GM19372 (cell line): ENCODE data around the gene ADGRG7.

Source experiments
- ATAC-seq: cut with Tn5 transposase; IDR thresholded peaks from one replicate; pipeline ENCODE4 v1.9.1; 2021; ENCODE audit warnings: mild to moderate bottlenecking, low read depth, moderate library complexity; ENCODE audit not compliant: unreplicated experiment

The ADGRG7 gene

GRCh38 chr3:100697172-100697571 is 87.8 kb downstream of the ADGRG7 start:
- no peak for ATAC-seq

DNA sequence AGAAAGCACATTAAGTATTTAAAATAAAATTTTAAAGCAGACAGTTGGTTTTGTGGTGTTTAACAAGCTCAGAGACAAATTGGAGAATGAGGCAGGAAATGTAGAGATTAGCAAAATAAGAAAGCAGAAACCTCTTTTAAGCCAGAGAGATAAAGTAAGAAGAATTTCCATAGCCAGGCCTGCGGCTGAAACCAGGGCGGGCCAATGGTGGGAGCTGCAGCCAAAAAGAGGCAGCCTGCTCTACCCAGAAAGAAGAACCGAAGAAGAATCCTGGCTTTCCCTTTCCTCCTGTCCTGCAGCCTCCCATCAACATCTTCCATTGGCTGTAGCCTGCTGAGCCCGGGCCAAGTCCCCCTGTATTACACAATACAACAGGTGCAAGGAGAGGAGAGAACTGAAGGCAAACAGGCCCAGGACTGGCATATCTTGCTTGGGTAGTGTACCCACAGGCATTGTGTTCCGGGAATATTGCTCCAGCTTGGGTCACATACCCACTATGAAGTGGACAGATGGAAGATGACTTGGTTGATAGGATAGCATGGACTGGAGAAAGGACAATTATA is 88.4 kb downstream of the ADGRG7 start:
- no peak for ATAC-seq

- ATAC-seq = no peak
Measured at GRCh38 chr3:100698736-100699135, 89.3 kb downstream of the ADGRG7 start.

- ATAC-seq = no peak
Measured at GRCh38 chr3:100700708-100701107, 91.3 kb downstream of the ADGRG7 start.

- no peak for ATAC-seq
Measured at GRCh38 chr3:100702082-100702979, 92.9 kb downstream of the ADGRG7 start.

GRCh38 chr3:100702980-100703345 is 93.6 kb downstream of the ADGRG7 start:
- ATAC-seq = no peak

- ATAC-seq = no peak
Measured at GRCh38 chr3:100703865-100704264, 94.5 kb downstream of the ADGRG7 start.

DNA sequence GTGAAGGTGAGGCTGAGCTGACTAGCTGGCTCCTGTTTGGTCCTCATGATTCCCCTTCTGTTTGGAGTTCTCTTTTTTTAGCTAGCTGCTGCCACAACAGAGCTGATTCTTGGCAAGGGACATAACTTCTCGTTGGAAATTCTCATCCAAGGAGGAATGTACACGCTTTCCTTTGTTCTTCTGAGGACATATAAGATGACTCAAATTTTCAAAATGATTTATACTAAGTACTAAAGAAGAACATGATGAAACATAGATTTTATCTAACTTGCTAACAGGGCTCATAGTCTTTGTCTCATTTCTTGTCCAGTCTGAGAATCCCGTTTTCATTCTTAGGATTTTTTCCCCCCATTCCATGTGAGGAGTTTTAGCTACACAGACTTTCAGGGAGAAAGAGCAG is 97.0 kb downstream of the ADGRG7 start:
- no peak for ATAC-seq

- ATAC-seq = no peak
Measured at GRCh38 chr3:100708644-100708988, 99.2 kb downstream of the ADGRG7 start.

- peak; percentile 90 for ATAC-seq
Measured at GRCh38 chr3:100708989-100709841, 99.8 kb downstream of the ADGRG7 start, which contains the start of gene TFG. Gene TFG, plus strand, starts transcription at chr3:100709494. Its CDS starts 4,192 bp downstream, at chr3:100713686.

DNA sequence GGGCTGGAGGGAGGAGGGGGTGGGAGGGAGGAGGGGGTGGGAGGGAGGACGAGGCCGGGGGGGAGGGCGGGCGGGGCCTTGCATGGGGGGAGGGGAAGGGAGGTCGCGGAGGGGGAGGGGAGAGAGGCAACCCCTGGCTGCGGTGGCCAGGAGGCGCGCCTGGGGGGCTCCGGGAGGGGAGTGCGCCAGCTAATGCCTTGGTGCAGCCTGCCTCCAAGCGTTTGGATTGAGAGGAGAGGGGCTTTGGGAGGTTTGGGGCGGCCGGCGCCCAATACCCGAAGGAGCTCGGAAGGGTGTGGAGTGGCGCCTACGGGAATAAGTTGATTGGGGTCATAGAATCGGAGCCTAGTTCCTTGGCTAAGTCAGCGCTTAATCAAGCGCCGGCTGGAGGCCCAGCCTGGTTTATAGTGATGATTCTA is 100.5 kb downstream of the ADGRG7 start:
- no peak for ATAC-seq

DNA sequence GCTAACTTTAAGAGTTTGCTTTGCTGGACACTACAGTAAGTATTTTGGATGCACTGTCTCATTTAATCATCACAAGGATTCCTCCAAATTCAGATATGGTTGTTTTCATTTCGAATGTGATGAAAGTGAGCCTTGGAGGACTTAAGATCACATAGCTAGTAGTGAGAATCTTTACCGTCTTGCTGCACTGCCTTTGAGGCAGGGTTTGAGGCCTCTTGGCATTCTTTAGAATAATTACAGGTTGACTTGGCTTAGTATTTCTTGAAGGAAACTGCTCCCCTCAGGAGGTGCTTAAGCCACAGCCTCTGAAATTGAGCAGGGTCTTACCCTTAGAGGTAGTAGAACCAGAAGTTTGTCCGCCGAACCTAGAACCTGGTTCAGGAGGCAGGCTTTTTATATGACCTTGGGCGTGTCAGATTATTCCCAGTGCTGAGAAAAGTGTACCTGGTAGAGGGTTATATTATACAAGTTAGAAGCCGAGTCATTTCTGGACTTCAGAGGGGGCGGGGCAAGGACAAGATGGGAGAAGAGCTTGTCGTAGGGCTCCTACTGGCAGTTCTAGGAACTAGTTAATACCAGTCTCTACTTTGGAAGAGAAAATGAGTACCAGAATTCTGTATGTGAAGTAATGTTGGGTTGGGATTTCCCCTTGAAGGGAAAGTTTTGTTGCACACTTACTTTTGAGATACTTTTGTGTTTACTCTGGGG is 101.0 kb downstream of the ADGRG7 start:
- peak; percentile 24 for ATAC-seq

GRCh38 chr3:100715176-100715575 is 105.8 kb downstream of the ADGRG7 start:
- ATAC-seq = no peak

DNA sequence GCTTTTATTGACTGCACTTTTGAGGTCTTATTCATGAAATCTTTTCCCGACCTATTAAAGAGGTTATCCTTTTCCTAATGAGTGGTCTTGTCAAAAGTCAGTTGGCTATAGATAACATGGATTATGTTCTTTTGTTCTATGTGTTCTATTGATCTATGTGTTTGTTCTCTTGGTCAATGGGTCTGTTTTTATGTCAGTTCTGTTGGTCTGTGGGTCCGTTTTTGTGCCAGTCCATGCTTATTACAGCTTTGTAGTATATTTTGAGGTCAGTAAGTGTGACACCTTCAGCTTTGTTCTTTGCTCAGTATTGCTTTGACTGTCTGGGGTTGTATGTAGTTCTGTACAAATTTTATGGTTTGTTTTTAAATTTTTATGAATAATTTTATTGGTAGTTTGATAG is 107.7 kb downstream of the ADGRG7 start:
- ATAC-seq = no peak

- ATAC-seq = no peak
Measured at GRCh38 chr3:100717637-100718487, 108.5 kb downstream of the ADGRG7 start.

DNA sequence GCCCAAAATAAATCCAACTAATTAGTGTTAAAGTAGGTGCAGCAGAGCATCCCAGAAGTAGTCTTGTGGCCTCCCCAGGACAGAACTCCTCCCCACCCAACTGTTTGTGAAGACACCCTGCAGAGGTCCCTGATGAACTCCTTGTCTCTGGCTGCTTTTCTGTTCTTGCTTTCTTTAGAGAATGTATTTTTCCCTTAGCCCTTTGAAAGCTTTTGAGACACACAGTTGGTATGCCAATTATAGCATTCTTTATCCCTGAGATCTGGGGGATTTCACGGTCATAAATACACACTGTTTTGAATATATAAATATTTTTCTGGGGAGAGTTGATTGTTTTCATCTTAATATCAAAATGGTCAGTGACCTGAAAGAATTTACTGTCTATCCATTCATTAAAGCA is 109.7 kb downstream of the ADGRG7 start:
- ATAC-seq = no peak

- ATAC-seq = no peak
Measured at GRCh38 chr3:100720426-100720825, 111.0 kb downstream of the ADGRG7 start.

GRCh38 chr3:100725935-100726513 is 116.6 kb downstream of the ADGRG7 start:
- no peak for ATAC-seq

GRCh38 chr3:100726706-100727105 is 117.3 kb downstream of the ADGRG7 start:
- ATAC-seq = no peak
